HG03064 (cell line): Measurements from ENCODE around the gene PGS1.
"Not testable (repeated sequence)": the region's sequence is repeated elsewhere in the genome, so short reads cannot be mapped to it uniquely, and the experiment has no call there.

Experiments used
- ATAC-seq: cut with Tn5 transposase; IDR thresholded peaks from one replicate; pipeline ENCODE4 v1.9.1; 2021; ENCODE audit warnings: low read depth; ENCODE audit not compliant: unreplicated experiment

The PGS1 gene

DNA sequence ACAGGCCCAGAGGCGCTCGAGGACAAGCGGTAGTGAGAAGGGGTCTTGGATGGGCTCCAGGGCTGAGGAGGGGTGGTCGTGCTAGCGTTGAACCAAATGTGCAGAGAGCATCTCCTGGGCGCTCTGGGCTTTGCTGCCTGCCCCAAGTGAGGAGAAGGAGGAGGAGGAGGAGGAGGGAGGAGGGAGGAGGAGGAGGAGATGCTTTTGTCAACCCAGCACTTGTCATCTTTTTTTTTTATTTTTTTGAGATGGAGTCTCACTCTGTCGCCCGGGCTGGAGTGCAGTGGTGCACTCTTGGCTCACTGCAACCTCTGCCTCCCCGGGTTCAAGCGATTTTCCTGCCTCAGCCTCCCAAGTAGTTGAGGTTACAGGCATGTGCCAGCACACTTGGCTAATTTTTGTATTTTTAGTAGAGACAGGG is 59.8 kb downstream of the PGS1 start:
- ATAC-seq = no peak

DNA sequence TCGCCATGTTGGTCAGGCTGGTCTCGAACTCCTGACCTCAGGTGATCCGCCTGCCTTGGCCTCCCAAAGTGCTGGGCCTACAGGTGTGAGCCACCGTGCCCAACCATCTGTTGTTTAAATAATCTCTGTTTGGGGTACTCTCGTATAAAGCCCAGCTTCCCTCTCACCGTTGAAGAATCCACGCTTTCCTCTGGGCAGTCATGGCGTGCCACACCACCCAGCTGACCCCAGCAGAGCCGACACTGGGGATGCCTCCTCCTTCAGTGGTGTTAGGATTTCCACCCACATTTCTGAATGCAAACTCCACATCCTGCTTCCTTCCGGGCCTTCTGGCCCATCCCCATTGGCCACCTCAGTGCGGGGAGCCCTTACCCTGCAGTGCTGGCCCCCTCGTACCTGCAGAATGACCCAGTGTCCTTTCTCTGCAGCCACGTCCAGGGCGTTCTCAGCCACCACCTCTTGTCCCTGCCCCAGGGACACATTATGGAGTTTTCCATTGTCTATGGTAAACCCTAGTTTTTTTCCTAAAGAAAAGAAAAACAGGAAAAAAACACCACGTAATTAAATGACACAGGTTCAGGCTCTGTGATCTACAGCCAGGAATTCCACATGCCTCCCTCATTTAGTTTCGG is 60.4 kb downstream of the PGS1 start:
- ATAC-seq = no peak

DNA sequence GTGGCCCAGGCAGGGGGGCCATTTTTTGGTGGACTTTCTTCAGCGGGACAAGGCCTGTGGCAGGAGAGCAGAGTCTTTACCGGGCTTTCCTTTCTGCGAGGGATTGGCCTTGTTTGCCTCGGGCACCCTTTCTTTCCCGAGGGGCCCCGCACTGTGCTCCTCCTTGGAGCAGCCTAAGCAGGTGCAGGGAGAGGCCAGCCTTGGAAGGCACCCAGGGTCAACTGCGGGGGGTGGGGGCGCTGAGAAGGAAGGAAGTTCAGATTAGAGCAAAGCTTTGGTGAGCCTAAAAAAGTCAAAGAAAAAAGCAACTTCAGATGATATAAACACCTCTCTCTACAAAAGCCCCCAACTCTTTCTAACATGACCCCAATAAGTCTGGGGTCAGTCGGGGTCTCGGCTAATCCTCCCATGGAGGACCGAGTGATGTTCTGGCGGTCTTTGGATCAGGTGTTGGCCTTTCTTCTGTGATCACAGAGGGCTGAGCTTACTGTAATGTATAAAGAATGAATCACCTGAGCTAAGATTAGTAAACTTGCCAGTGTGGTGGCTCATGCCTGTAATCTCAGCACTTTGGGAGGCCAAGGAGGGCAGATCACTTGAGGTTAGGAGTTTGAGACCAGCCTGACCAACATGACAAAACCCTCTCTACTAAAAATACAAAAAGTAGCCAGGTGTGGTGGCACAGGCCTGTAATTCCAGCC is 63.0 kb downstream of the PGS1 start:
- no peak for ATAC-seq

DNA sequence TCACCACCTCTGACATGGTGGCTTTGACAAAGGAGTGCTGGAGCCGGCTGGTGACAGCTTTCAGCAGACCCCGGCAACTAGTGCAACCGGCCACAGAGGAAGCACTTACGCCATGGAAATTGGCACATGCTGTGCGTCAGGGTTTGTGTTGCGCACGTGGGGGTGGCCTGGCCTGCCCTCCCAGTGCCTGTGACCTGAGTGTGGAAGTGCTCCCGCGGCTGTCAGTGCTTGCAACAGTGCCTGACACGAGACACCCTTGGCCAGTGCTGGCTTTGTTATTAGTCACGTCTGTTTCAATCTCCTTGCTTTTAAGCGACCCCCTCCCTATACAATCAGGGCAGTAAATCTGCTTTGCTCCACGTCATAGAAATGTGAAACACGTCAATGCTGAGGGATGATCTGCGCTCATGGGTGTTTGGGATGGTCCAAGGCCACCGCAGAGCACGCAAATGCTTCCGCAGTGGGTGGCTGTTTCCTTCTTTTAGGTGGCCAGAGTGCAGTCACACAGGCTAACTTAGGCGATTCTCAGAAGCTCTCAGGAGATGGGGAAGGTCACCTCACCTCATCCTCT is 64.3 kb downstream of the PGS1 start:
- no peak for ATAC-seq

DNA sequence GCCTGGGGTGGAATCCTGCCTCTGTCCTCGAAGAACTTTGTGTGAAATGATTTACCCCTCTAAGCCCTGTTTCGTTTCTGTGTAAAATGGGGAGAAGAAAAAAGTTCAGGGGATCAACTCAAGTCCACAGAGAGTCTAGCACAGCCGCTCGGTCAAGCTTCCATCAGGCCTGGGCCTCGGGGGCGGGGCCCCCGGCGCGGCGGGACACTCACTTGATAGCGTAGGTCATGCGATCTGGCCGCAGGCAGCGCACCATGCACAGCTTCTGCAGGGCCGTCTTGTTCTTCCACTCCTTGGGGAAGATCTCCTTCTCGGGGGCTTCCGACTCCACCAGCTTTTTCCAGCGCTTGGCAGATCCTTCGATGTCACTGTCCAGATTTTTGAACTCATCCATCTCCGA is 65.9 kb downstream of the PGS1 start:
- no peak for ATAC-seq

DNA sequence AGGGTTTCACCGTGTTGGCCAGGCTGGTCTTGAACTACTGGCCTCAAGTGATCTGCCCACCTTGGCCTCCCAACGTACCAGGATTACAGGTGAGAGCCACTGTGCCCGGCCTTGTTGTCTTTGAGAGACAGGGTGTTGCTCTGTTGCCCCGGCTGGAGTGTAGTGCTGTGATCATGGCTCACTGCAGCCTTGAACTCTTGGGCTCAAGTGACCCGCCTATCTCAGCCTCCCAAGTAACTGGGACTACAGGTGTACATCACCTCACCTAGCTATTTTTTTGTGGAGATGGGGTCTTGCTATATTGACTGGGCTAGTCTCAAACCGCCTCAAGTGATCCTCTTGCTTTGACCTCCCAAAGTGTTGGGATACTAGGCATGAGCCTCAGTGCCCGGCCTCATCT is 68.4 kb downstream of the PGS1 start:
- ATAC-seq = no peak

DNA sequence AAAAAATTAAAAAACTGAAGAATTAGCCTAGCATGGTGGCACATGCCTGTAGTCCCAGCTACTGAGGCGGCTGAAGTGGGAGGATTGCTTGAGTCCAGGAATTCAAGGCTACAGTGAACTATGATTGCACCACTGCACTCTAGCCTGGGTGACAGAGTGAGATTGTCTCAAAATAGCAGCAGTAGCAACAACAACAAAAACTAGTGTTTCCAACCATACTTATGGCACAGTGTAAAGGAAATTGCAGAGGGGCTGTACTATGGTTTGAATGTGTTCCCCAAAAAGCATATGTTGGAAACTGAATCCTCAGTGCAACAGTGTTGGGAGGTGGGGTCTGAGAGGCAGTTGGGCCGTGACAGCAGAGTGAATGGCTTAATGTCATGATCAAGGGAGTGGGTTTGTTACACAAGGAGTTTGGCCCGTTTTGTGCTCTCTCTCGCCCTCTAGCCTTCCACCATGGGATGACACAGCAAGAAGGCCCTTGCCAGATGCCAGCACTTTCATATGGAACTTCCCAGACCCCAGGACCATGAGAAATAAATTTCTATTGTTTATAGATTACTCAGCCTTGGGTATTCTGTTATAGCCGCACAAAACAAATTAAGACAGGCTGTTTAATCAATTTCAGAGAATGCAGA is 70.0 kb downstream of the PGS1 start:
- no peak for ATAC-seq

DNA sequence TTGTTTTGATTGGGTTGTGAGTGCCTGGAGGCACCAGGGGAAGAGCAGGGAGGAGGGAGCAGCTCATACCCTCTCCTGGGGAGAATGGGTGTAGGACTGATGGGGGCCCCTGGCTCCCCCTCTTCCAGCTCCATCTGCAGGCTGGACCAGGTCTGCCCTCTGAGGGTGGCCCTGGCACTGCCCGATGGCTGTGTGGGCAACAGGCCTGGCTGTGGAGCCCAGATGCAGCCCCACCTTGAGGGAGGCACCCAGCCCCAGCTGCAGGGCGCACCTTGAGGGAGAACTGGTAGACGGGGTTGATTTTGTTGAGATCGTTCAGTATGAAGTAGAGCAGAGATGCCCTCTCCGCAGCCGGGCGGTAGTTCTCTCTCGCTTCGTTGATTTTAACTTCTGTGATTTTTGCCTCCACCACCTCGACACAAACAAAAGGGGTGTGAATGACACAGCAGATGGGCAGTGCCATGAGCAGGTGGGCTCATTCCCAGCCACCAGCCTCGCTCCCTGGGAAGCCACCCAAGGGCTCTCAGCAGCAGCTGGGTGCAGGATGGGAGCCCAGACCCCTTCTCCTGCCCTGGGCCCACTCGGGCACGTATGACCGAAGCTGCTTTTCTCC is 71.6 kb downstream of the PGS1 start:
- ATAC-seq = no peak

DNA sequence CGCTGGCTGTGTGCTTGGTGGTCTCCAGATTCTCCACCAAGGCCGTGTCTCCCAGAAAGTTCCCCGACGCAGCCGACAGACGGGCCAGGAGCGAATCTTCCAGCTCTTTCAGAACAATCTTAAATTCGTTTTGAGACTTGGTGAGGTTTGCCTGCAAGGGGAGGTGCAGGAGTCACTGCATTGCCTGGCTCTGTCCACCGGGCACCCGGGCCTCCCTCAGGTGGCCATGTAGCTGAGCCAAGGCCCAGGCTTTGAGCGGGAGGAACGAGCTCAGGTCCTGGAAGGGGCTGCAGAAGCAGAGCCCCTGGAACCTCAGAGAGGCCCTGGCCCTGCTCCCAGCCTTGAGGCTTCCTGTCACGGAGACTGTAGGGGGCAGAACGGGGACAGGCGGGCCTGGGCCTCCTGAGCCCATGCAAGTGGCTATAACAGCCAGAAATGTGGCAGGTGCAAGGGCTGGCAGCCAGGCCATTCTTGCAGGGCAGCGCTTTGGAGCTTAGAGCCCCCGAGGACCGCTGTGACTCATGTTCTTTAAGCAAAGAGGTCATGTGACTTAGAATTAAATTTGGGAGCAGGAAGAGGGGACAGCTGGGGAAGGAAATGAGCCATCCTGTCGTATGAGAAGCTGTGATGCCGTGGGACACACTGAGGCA is 72.4 kb downstream of the PGS1 start:
- ATAC-seq = no peak

DNA sequence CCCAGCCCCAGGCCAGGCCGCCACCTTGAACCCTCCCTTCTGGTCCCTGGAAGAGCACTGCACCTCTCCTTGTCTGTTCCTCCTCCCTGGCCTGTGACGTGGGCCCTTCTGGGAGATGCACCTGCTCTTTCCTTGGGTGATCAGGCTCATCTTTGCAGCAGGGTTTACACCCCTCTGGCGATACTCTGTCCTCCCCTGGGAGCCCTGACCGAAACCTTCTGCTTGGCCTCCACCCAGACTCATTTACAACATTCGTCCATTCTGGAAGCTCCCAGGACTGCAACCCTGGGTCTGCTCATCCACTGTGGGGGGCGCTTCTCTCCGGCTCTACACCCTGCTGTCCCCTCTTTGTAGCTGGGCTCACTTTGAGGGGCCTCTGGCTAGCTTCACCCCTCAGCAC is 73.3 kb downstream of the PGS1 start:
- no peak for ATAC-seq

DNA sequence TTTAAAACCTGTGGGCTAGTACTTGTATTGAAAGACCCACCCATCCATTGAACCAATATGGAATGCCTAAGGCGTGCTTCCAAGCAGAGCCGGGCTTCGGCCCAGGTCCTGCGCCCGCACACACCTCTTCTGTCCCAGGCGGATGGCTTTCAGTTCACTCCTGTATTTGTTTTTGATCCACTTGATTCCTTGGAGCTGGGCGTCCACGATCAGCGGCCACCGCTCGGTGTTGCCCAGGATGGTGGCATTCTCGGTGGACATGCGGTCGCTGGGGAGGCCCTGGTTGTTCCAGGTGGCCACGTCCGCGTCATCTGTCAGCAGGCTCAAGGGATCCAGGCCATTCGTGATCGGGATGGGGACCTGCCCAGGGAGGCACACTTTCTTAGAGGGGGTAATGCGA is 75.9 kb downstream of the PGS1 start:
- no peak for ATAC-seq

DNA sequence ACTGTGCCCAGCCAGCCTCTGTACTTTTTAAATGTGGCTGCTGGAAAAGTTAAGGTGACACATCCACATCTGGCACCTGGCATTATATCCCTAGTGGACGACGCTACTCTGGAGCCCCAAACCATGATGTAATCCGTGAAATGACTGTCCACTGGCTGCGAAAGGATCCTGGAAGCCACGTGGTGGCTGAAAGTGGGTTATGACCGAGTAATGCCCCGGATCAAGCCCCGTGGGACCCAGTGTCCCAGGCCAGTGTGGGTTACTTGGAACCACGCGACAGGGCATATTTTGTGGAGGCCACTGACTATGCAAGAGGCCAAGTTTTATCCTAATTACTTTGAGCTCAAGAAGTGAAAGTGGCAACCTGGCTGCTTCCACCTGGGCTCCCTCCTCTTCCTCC is 79.6 kb downstream of the PGS1 start:
- ATAC-seq = no peak

DNA sequence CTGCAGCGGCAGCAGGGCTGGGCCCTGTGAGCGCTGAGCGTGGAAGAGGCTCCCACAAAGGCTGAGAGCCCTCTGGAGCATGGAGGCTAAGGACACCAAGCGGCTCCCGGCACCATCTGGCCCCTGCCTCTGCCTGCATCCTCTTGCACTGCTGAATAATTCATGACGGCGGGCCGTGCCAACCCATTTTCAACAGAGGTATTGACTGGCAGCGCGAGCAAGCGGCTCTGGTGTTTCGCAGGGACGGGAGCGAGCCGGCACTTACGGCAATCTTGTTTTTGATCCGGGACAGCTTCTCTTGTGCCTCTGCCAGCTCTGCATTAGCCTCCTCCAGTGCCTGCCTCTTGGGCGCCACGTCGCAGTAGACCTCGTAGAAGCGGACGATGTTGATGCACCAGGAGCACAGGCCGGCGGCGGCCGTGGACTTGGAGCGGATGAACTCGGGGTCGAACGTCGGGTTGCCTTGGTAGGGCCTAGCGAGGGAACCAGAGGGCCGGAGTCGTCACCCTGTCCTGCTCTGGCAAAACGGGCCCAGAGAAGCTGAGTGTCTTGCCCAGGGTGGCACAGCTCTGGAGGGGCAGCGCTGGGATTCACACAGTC is 80.4 kb downstream of the PGS1 start:
- ATAC-seq = no peak

DNA sequence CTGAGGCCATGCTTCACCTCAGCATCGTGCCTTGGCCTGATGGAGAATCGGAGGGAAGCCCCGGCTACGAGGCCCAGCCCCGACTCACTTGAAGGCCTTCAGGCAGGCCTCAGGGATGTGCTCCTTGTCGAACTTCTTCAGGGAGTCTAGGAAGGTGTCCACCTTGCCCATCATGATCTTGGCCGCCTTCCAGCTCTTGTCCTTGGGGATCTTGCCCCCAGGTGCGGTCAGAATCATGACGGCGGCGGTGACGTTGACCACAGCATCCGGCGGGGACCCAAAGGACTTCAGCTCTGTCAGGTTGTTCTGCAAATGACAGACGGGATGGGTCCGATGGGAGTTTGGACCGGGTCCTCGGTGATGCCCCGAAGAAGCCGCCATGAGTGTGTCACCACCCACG is 81.2 kb downstream of the PGS1 start:
- no peak for ATAC-seq

DNA sequence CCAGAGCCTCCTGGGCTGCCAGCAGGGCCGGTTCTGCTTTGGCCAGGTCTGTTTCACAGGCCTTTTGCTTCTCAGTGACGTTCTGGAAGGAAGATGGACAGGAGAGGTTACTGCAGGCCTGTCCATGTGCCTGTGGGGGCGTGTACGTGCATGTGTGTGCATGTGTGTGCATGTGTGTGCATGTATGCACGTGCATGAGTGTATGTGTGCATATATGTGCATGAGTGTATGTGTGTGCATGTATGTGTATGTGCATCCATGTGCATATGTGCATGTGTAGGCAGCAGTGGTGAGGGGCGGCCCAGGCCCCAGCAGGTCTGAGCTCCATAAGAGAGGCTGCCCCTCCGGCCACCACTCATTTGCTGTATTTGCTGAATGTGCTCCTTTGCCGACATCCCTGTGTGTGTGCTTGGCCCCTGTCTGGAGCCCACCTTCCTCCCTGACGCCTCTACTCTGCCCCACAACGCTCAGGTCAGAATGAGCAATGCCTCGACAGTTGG is 81.8 kb downstream of the PGS1 start:
- ATAC-seq = no peak

DNA sequence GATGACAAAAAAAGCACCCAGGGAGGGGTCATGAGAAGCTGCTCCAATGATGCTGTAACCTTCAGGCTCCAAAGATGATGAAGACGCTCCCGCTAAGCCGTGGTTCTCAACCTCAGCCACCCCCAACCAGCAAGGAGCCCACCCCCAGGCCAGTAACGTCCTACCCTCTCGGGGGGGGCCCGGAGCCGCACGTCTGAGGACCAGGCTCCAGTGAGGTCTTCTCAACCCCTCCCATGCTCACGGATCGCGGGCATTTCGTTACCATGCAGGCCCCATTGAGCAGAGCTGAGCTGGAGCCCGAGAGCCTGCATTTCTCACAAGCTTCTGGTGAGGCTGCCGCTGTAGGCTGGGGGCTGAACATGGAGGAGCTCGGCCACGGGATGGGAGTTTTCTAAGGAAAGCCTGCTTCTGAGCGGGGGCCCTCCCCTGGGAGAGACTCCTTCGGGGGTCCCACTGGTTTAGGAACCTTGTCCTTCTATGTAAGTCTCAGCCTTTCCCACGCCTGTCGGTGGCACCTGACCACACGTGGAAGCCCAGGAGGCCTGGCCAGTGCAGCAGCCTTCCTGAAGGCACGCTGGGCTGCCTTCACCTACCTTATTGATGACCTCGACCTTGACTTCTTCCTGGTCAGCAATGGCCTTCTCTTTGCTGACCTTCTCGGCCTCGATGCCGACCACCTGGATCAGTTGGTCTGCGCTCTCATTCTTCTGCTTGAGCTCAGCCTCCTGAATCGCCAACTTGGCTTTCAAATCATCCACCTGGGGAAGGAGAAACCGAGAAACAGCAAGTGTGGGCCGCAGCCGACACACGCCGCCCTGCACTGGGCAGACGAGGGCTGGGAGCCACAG is 82.7 kb downstream of the PGS1 start:
- ATAC-seq = no peak

DNA sequence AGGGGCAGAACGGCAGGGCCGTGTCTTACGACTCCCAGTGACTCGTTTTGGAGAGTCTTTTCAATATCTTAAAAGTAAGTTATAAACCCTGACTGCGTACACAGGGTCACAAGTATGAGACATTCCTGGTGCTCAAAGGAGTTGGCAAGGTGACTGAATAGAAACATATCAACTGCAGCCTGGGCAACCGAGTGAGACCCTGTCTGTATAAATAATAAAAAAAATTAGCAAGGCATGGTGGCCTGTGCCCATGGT is 83.3 kb downstream of the PGS1 start:
- no peak for ATAC-seq

DNA sequence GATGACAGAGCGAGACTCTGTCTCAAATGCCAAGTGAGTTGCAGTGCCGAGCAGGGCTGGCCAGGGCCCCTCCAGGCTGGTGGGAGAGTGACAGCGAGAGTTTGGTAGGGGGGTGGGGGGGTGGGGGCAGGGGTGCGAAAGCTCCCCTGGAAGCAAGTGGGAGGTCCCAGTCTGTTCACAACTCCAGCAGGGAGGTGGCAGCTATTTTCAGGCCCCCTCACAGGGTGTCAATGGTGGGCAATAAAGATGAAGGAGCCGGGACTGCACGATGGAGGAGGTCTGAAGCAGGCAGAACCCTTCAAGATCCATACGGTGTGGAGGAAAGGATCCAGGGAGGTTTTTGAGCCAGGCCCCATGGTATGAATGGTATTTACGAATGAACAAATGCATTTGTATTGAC is 83.7 kb downstream of the PGS1 start:
- no peak for ATAC-seq

DNA sequence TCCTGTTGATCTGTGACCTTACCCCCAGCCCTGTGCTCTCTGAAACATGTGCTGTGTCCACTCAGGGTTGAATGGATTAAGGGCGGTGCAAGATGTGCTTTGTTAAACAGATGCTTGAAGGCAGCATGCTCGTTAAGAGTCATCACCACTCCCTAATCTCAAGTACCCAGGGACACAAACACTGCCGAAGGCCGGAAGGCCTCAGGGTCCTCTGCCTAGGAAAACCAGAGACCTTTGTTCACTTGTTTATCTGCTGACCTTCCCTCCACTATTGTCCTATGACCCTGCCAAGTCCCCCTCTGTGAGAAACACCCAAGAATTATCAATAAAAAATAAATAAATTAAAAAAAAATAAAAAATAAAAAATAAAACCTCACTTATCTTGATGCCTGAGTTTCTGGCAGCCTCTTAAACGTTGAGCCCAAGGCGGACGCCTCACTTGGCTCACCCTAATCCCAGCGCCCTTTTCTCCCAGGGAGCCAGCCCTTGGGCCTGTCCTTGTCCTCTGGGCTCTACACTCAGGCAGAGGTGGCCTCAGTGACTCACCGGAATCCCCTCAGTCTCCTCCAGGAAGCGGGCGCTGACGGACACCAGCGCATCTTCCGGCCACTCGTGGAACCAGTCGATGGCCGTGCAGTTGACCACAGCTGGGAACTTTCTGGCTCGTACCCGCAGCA is 87.8 kb downstream of the PGS1 start:
- not testable (repeated sequence) for ATAC-seq
